H1 (cell line): ENCODE measurements around the gene SPIRE2. TPM values are rescaled to one million over a fixed set of nuclear protein-coding genes. Genes with fewer than 3 reads are reported as not detected.

Experiments used
- CTCF ChIA-PET: fragments of 300-600 bp; sonication (Branson Sonifier 250); formaldehyde crosslinking; loops from one replicate; lab custom pipeline; 2021; ENCODE audit not compliant: partially characterized antibody; lab: Charles Lee
- POLR2A ChIA-PET: fragments of 300-600 bp; sonication (Branson Sonifier 250); formaldehyde crosslinking; loops from one replicate; lab custom pipeline; 2021; ENCODE audit warnings: inconsistent platforms; ENCODE audit not compliant: partially characterized antibody; lab: Charles Lee
- DNase-seq, 2 experiments: peaks; one replicate each; pipeline versions ENCODE4 v3.0.0 to v3.0.0-alpha.2; 2010 to 2022; ENCODE audit warnings: low spot score in 2 of 2, low read depth in 1 of 2, mixed read lengths in 1 of 2
- FAIRE-seq: peaks from 2 replicates; lab custom pipeline; 2011; peaks lifted over from hg19 to GRCh38; lab: Jason Lieb, UNC
- H2AFZ ChIP-seq: 2 replicates; pipeline ENCODE4 v1.8.1; 2012; ENCODE audit warnings: low read length, inconsistent platforms
- H2AK5ac ChIP-seq: 2 replicates; pipeline ENCODE4 v1.6.1; 2013; ENCODE audit warnings: low read depth, low read length
- H2BK120ac ChIP-seq: replicated peaks from 2 replicates; pipeline ENCODE3; 2013; ENCODE audit warnings: low read depth, low read length, inconsistent platforms
- H2BK12ac ChIP-seq: 2 replicates; pipeline ENCODE4 v1.6.1; 2013; ENCODE audit warnings: low read depth, low read length
- H2BK15ac ChIP-seq: 2 replicates; pipeline ENCODE4 v1.6.1; 2013; ENCODE audit warnings: low read length
- H2BK20ac ChIP-seq: 2 replicates; pipeline ENCODE4 v1.6.1; 2013; ENCODE audit warnings: low read length
- H2BK5ac ChIP-seq: 2 replicates; pipeline ENCODE4 v1.6.1; 2013; ENCODE audit warnings: low read depth, low read length
- H3K14ac ChIP-seq: 2 replicates; pipeline ENCODE4 v1.6.1; 2013; ENCODE audit warnings: inconsistent platforms; ENCODE audit not compliant: insufficient read length
- H3K18ac ChIP-seq: 2 replicates; pipeline ENCODE4 v1.6.1; 2013; ENCODE audit warnings: low read length; ENCODE audit errors: extremely low read depth
- H3K23ac ChIP-seq: 2 replicates; pipeline ENCODE4 v1.6.1; 2013; ENCODE audit warnings: inconsistent platforms; ENCODE audit not compliant: insufficient read length
- H3K23me2 ChIP-seq: 2 replicates; pipeline ENCODE4 v1.6.1; 2013; ENCODE audit warnings: low read depth, low read length
- H3K27ac ChIP-seq: 2 replicates; pipeline ENCODE4 v1.6.1; 2011; ENCODE audit warnings: low read depth, low read length, inconsistent platforms
- H3K27me3 ChIP-seq, 4 experiments: replicated peaks in 1 of 4; 1 replicate in 1 of 4; 2 replicates in 3 of 4; pipeline versions ENCODE4 v1.6.1 to v1.8.1; 2011 to 2013; ENCODE audit warnings: low read length in 3 of 4, mild to moderate bottlenecking in 3 of 4, inconsistent platforms in 2 of 4, mixed read lengths in 2 of 4, moderate library complexity in 1 of 4; ENCODE audit not compliant: control insufficient read depth in 3 of 4, insufficient read depth in 3 of 4; ENCODE audit errors: extremely low read depth in 1 of 4
- H3K36me3 ChIP-seq, 4 experiments: 2 replicates each; pipeline versions ENCODE4 v1.6.1 to v1.8.1; 2011 to 2013; ENCODE audit warnings: mild to moderate bottlenecking in 4 of 4, low read length in 3 of 4, moderate library complexity in 2 of 4, control low read depth in 1 of 4, inconsistent platforms in 1 of 4; ENCODE audit not compliant: insufficient read depth in 4 of 4, control insufficient read depth in 2 of 4
- H3K4ac ChIP-seq: replicated peaks from 2 replicates; pipeline ENCODE3; 2013; ENCODE audit warnings: low read length, low read depth, mixed read lengths, inconsistent platforms; ENCODE audit not compliant: insufficient read length
- H3K4me1 ChIP-seq, 4 experiments: replicated peaks in 1 of 4; 1 replicate in 1 of 4; 2 replicates in 3 of 4; pipeline versions ENCODE4 v1.6.1 to v1.8.1; 2011 to 2013; ENCODE audit warnings: low read length in 3 of 4, inconsistent platforms in 2 of 4, mixed read lengths in 1 of 4; ENCODE audit not compliant: insufficient read depth in 4 of 4, control insufficient read depth in 3 of 4
- H3K4me2 ChIP-seq, 2 experiments: 2 replicates each; pipeline versions ENCODE4 v1.6.1 to v1.8.1; 2011 to 2013; ENCODE audit warnings: low read depth in 2 of 2, low read length in 2 of 2, control low read depth in 1 of 2, inconsistent platforms in 1 of 2, mild to moderate bottlenecking in 1 of 2; ENCODE audit not compliant: insufficient read depth in 1 of 2
- H3K4me3 ChIP-seq, 4 experiments: fragments of 200-600, 300-600 bp in 1 of 4; sonication (generic), shearing (Covaris generic), sonication (Bioruptor Twin) in 1 of 4; 2 replicates each; pipeline versions ENCODE4 v1.5.1 to v1.8.1; 2011 to 2016; ENCODE audit warnings: low read length in 4 of 4, low read depth in 3 of 4, control low read depth in 2 of 4, inconsistent platforms in 2 of 4, mild to moderate bottlenecking in 2 of 4, mixed read lengths in 1 of 4, moderate library complexity in 1 of 4; ENCODE audit not compliant: insufficient read depth in 2 of 4; ENCODE audit errors: extremely low read depth in 1 of 4
- H3K56ac ChIP-seq: replicated peaks from 2 replicates; pipeline ENCODE3; 2013; ENCODE audit warnings: low read depth, mild to moderate bottlenecking, mixed read lengths, low read length, inconsistent platforms; ENCODE audit not compliant: insufficient read length
- H3K79me1 ChIP-seq: 2 replicates; pipeline ENCODE4 v1.6.1; 2013; ENCODE audit warnings: low read depth, low read length, control low read depth
- H3K79me2 ChIP-seq, 2 experiments: 2 replicates each; pipeline versions ENCODE4 v1.6.1 to v1.8.1; 2012 to 2013; ENCODE audit warnings: low read length in 2 of 2, mild to moderate bottlenecking in 2 of 2, inconsistent platforms in 1 of 2; ENCODE audit not compliant: insufficient read depth in 2 of 2, control insufficient read depth in 1 of 2
- H3K9ac ChIP-seq, 4 experiments: replicated peaks in 1 of 4; 1 replicate in 1 of 4; 2 replicates in 3 of 4; pipeline versions ENCODE4 v1.6.1 to v1.8.1; 2011 to 2013; ENCODE audit warnings: low read depth in 3 of 4, low read length in 3 of 4, control low read depth in 2 of 4, mild to moderate bottlenecking in 2 of 4, moderate library complexity in 2 of 4, inconsistent platforms in 1 of 4; ENCODE audit errors: extremely low read depth in 1 of 4
- H3K9me3 ChIP-seq, 2 experiments: 2 replicates each; pipeline versions ENCODE4 v1.6.1 to v1.8.1; 2012 to 2013; ENCODE audit warnings: mild to moderate bottlenecking in 2 of 2, moderate library complexity in 2 of 2, control low read depth in 1 of 2, inconsistent platforms in 1 of 2, low read depth in 1 of 2, low read length in 1 of 2, mixed read lengths in 1 of 2; ENCODE audit not compliant: insufficient read depth in 2 of 2
- H4K20me1 ChIP-seq, 2 experiments: replicated peaks in 1 of 2; 2 replicates each; pipeline versions ENCODE3 to v1.8.1; 2011 to 2013; ENCODE audit warnings: inconsistent platforms in 2 of 2, low read length in 2 of 2, mild to moderate bottlenecking in 1 of 2; ENCODE audit not compliant: insufficient read depth in 2 of 2, control insufficient read depth in 1 of 2
- H4K5ac ChIP-seq: 2 replicates; pipeline ENCODE4 v1.6.1; 2013; ENCODE audit warnings: low read length, low read depth, mixed read lengths, inconsistent platforms; ENCODE audit not compliant: insufficient read length
- H4K8ac ChIP-seq: 2 replicates; pipeline ENCODE4 v1.8.0; 2013; ENCODE audit warnings: mild to moderate bottlenecking, moderate library complexity, low read length, inconsistent platforms; ENCODE audit not compliant: insufficient read depth; ENCODE audit errors: extremely low read depth
- H4K91ac ChIP-seq: replicated peaks from 2 replicates; pipeline ENCODE3; 2013; ENCODE audit warnings: low read length, mixed read lengths, inconsistent platforms; ENCODE audit not compliant: insufficient read length
- JUN ChIP-seq: IDR thresholded peaks from 2 replicates; pipeline ENCODE4 v1.6.1; 2011; ENCODE audit warnings: low read depth, mild to moderate bottlenecking, improper control_type of control experiment, low read length
- SP2 ChIP-seq: IDR thresholded peaks from 2 replicates; pipeline ENCODE4 v1.6.1; 2012; ENCODE audit warnings: mild to moderate bottlenecking, low read length, inconsistent platforms
- SUZ12 ChIP-seq: fragments of 200-600 bp; sonication (generic); IDR thresholded peaks from 2 replicates; pipeline ENCODE4 v1.6.1; 2012; ENCODE audit warnings: mild to moderate bottlenecking, inconsistent platforms, low read length, moderate library complexity, mixed read lengths
- YY1 ChIP-seq: IDR thresholded peaks from 2 replicates; pipeline ENCODE4 v1.6.1; 2011; ENCODE audit warnings: low read depth, mild to moderate bottlenecking, low read length
- WGBS, 2 experiments: shearing (Covaris generic) in 1 of 2; methylation state at CpG; one replicate each; pipeline versions ENCODE4 v1.1.6 to v1.1.7; 2013 to 2015; ENCODE audit warnings: low lambda C conversion rate in 2 of 2, mixed read lengths in 2 of 2, inconsistent platforms in 1 of 2, low coverage in 1 of 2, missing lambda C conversion rate in 1 of 2; ENCODE audit not compliant: insufficient replicate concordance in 2 of 2, insufficient coverage in 1 of 2, insufficient read length in 1 of 2; ENCODE audit errors: extremely low coverage in 1 of 2, missing lambda C conversion rate in 1 of 2; 5-methylcytosine and 5-hydroxymethylcytosine counted together
- polyA plus RNA-seq, 7 experiments: library from polyadenylated mRNA; depleted of rRNA in 3 of 7; stranded (reverse) in 5 of 7; unstranded in 2 of 7; fragments of >200 nt in 5 of 7; fragments of 200-250 nt in 2 of 7; gene quantifications; 1 replicate in 5 of 7; 2 replicates in 1 of 7; 4 replicates in 1 of 7; pipeline versions ENCODE4 v1.2.1 to v1.2.3, GENCODE V29; 2011 to 2013; ENCODE audit warnings: missing spikeins in 2 of 7, mixed read lengths in 2 of 7
- total RNA-seq: library from RNA; stranded (reverse); fragmentation: NEBNext Ultra II Directional; extraction: Animal tissue kit (Norgen Biotek cat#: 25700); gene quantifications from 2 replicates; pipeline ENCODE4 v1.2.1, GENCODE V29; 2021

SPIRE2 gene
- total and polyA plus RNA-seq, 2 of the 8 experiments (the other 6 are each of a cell fraction or from before 2014, with no cell fraction given): 7.4 to 15.4 TPM

GRCh38 chr16:89911375-89911774 lies 83.1 kb downstream of the SPIRE2 start:
- no peak overlapping the region for H3K56ac ChIP-seq
- H3K4me3 ChIP-seq: no peak overlapping the region
- no peaks in the 10 kb centered on the region; the same call in 1 of the 2 replicates for H3K23me2 ChIP-seq
- H4K8ac ChIP-seq: no peak overlapping the region
- FAIRE-seq (no peak), DNase-seq (no peak)
- peak overlapping the region; percentile 35; the same call in 1 of the 2 replicates for H2BK5ac ChIP-seq
- H3K4me1 ChIP-seq: peaks cover 0 to 2% (median 0%) of the 10 kb centered on the region in 4 experiments; a peak in 4 of 7 replicates
- H2BK20ac ChIP-seq: no peak overlapping the region
- H3K79me1 ChIP-seq: no peaks in the 10 kb centered on the region
- ChIA-PET CTCF (interaction anchor here (0.7 to 5.9 kb wide), 7 partner anchors 10 to 165 kb away, joined by 3 to 70 read pairs (median 4); partner anchors contain the start of genes MC1R and TUBB3), POLR2A (interaction anchor here (1.1 to 6.5 kb wide), 2 partner anchors 11 to 107 kb away, joined by 3 to 71 read pairs; partner anchors contain the start of gene TUBB3)
- no peak overlapping the region for H3K4ac ChIP-seq
- no peaks in the 10 kb centered on the region for H3K27me3 ChIP-seq
- H3K27ac ChIP-seq: no peak overlapping the region
- 95% methylated on average over 14 of the region's 14 CpGs; no CpG with 5 or more reads in 1 of the 2 experiments for WGBS, 2 experiments
- H3K36me3 ChIP-seq: peaks cover 2 to 13% (median 7%) of the 10 kb centered on the region in 4 experiments; a peak in 6 of 8 replicates
- no peaks in the 10 kb centered on the region for H3K79me2 ChIP-seq
- no peak overlapping the region for H4K5ac ChIP-seq
- H2BK120ac ChIP-seq: no peak overlapping the region
- no peak overlapping the region for H3K23ac ChIP-seq
- H2BK12ac ChIP-seq: no peak overlapping the region
- H3K4me2 ChIP-seq: no peak overlapping the region
- H2AFZ ChIP-seq: no peak overlapping the region
- no peak overlapping the region for H3K9ac ChIP-seq
- H3K18ac ChIP-seq: no peak overlapping the region
- H2BK15ac ChIP-seq: no peak overlapping the region
- no peak overlapping the region for H3K14ac ChIP-seq
- H3K9me3 ChIP-seq: peaks cover 0 to 16% of the 10 kb centered on the region in 2 experiments; a peak in 3 of 4 replicates
- peaks cover 0 to 4% of the 10 kb centered on the region in 2 experiments for H4K20me1 ChIP-seq
- no peak overlapping the region for H4K91ac ChIP-seq
- H2AK5ac ChIP-seq: no peak overlapping the region
- TF ChIP-seq SUZ12: no peak
- TF ChIP-seq SP2: no peak
- TF ChIP-seq JUN: no peak
- no peak for TF ChIP-seq YY1
